Lower leg skin (tissue), 3 donors: ENCODE measurements around the gene CAPN5.

ENCODE experiments used
- POLR2A ChIP-seq, 2 donors: fragments of 450-650 bp; IDR thresholded peaks; one replicate each; pipeline ENCODE4 v1.6.1; 2016 to 2017; ENCODE audit warnings: antibody characterized with exemption in 2 of 2, mild to moderate bottlenecking in 1 of 2, moderate library complexity in 1 of 2
- TF ChIP-seq, protein P1 (sequence below), 3 donors: fragments of 450-650 bp; IDR thresholded peaks; one replicate each; pipeline ENCODE4 v1.5.1; 2016; ENCODE audit warnings: antibody characterized with exemption in 3 of 3, mild to moderate bottlenecking in 3 of 3, moderate library complexity in 2 of 3

GRCh38 chr11:77044356-77044755 lies 22.4 kb upstream of the CAPN5 start:
- TF ChIP-seq, protein P1, sequence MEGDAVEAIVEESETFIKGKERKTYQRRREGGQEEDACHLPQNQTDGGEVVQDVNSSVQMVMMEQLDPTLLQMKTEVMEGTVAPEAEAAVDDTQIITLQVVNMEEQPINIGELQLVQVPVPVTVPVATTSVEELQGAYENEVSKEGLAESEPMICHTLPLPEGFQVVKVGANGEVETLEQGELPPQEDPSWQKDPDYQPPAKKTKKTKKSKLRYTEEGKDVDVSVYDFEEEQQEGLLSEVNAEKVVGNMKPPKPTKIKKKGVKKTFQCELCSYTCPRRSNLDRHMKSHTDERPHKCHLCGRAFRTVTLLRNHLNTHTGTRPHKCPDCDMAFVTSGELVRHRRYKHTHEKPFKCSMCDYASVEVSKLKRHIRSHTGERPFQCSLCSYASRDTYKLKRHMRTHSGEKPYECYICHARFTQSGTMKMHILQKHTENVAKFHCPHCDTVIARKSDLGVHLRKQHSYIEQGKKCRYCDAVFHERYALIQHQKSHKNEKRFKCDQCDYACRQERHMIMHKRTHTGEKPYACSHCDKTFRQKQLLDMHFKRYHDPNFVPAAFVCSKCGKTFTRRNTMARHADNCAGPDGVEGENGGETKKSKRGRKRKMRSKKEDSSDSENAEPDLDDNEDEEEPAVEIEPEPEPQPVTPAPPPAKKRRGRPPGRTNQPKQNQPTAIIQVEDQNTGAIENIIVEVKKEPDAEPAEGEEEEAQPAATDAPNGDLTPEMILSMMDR (IDR thresholded peaks at IDR 0.05) = no peak
- TF ChIP-seq POLR2A (IDR thresholded peaks at IDR 0.05) = no peak
